Activated T-helper 2 cell treated with anti-CD3 and anti-CD28 coated beads, Interferon-gamma antibody, Interleukin-2, Interleukin-4, amounts not matched to agents 10 μg/mL and 5 μg/mL and 100 μg/mL, durations not matched to agents 14 hours and 24 hours and 36 hours (primary cell): ENCODE measurements around the gene ZNF649. TPM values are rescaled to one million over a fixed set of nuclear protein-coding genes. Genes with fewer than 3 reads are reported as not detected.
"Not testable (repeated sequence)": the region's sequence is repeated elsewhere in the genome, so short reads cannot be mapped to it uniquely, and the experiment has no call there.

Experiments
- DNase-seq: peaks from one replicate; pipeline ENCODE4 v3.0.0; 2021; ENCODE audit warnings: low spot score
- H3K27ac Mint-ChIP-seq: one replicate; pipeline ENCODE4 v1.8.0; 2021; ENCODE audit warnings: mixed read lengths
- H3K27me3 Mint-ChIP-seq: one replicate; pipeline ENCODE4 v1.8.0; 2021; ENCODE audit warnings: low read depth, mixed read lengths
- H3K36me3 Mint-ChIP-seq: one replicate; pipeline ENCODE4 v1.8.0; 2021; ENCODE audit warnings: low read depth, mixed read lengths
- H3K4me1 Mint-ChIP-seq: one replicate; pipeline ENCODE4 v1.8.0; 2021; ENCODE audit warnings: low read depth, mixed read lengths
- H3K4me3 Mint-ChIP-seq: one replicate; pipeline ENCODE4 v1.8.0; 2021; ENCODE audit warnings: low read depth, mild to moderate bottlenecking, moderate library complexity, mixed read lengths
- H3K9me3 Mint-ChIP-seq: one replicate; pipeline ENCODE4 v1.8.0; 2021; ENCODE audit warnings: mixed read lengths
- intact Hi-C: fragments of 100-400 bp; cut with micrococcal nuclease; formaldehyde crosslinking; loops from one replicate; pipeline ENCODE4 v1.15.1; 2023
- total RNA-seq: library from RNA; stranded (reverse); gene quantifications from 2 replicates; pipeline ENCODE4 v1.2.3, GENCODE V29; 2022

Gene ZNF649
- total RNA-seq, 1 donor from 2014 or later: 11.8 TPM

GRCh38 chr19:51915324-51915867, 10.6 kb upstream of the ZNF649 start:
- no peaks in the 10 kb centered on the region for H3K4me1 Mint-ChIP-seq
- H3K4me3 Mint-ChIP-seq: no peak overlapping the region
- no peak overlapping the region for H3K27ac Mint-ChIP-seq
- H3K9me3 Mint-ChIP-seq: peaks cover 66% of the 10 kb centered on the region
- intact Hi-C loops: no loop called here
- H3K27me3 Mint-ChIP-seq: no peaks in the 10 kb centered on the region
- no peak for DNase-seq
- H3K36me3 Mint-ChIP-seq: peaks cover 10% of the 10 kb centered on the region

- intact Hi-C loops: loop anchor here (10.0 kb wide), 2 partner anchors 117 to 287 kb away; partner anchors contain the start of genes PPP2R1A and ZNF614
- Mint-ChIP-seq H3K36me3 (peaks cover 34% of the 10 kb centered on the region), H3K9me3 (peaks cover 71% of the 10 kb centered on the region), H3K4me1 (peaks cover 12% of the 10 kb centered on the region)
- H3K27me3 Mint-ChIP-seq, DNase-seq, H3K27ac Mint-ChIP-seq, H3K4me3 Mint-ChIP-seq: not testable (repeated sequence)
Observed at GRCh38 chr19:51907981-51908380, 3.2 kb upstream of the ZNF649 start.

GRCh38 chr19:51906108-51906507, 1.3 kb upstream of the ZNF649 start:
- Mint-ChIP-seq H3K9me3 (peaks cover 76% of the 10 kb centered on the region), H3K36me3 (peaks cover 53% of the 10 kb centered on the region), H3K4me1 (peaks cover 13% of the 10 kb centered on the region)
- H3K4me3 Mint-ChIP-seq, DNase-seq, H3K27me3 Mint-ChIP-seq, H3K27ac Mint-ChIP-seq: not testable (repeated sequence)
- intact Hi-C loops: loop anchor here (10.0 kb wide), 2 partner anchors 119 to 289 kb away; partner anchors contain the start of genes PPP2R1A and ZNF614

- not testable (repeated sequence) for H3K27me3 Mint-ChIP-seq, H3K27ac Mint-ChIP-seq, H3K4me3 Mint-ChIP-seq, DNase-seq
- Mint-ChIP-seq H3K36me3 (peaks cover 58% of the 10 kb centered on the region), H3K4me1 (peaks cover 13% of the 10 kb centered on the region), H3K9me3 (peaks cover 79% of the 10 kb centered on the region)
- intact Hi-C loops: loop anchor here (1.0 to 10.0 kb wide), 4 partner anchors 22 to 289 kb away; partner anchors contain the start of genes PPP2R1A, ZNF350, ZNF613 and ZNF614
Observed at GRCh38 chr19:51905639-51906038, 822 bp upstream of the ZNF649 start.

- H3K4me1 Mint-ChIP-seq: peaks cover 13% of the 10 kb centered on the region
- intact Hi-C loops: loop anchor here (1.0 to 10.0 kb wide), 4 partner anchors 22 to 290 kb away; partner anchors contain the start of genes PPP2R1A, ZNF350, ZNF613 and ZNF614
- H3K36me3 Mint-ChIP-seq: peaks cover 62% of the 10 kb centered on the region
- peak overlapping the region; percentile 98 for H3K27ac Mint-ChIP-seq
- H3K4me3 Mint-ChIP-seq: peak overlapping the region; percentile 99
- DNase-seq: no peak
- H3K9me3 Mint-ChIP-seq: peaks cover 83% of the 10 kb centered on the region
- peaks cover 4% of the 10 kb centered on the region for H3K27me3 Mint-ChIP-seq
Observed at GRCh38 chr19:51905206-51905605, 389 bp upstream of the ZNF649 start.

GRCh38 chr19:51903192-51903591, 1.6 kb downstream of the ZNF649 start:
- Mint-ChIP-seq H3K4me3 (peak overlapping the region; percentile 58), H3K27ac (no peak overlapping the region), H3K9me3 (peaks cover 80% of the 10 kb centered on the region), H3K36me3 (peaks cover 82% of the 10 kb centered on the region), H3K27me3 (peaks cover 4% of the 10 kb centered on the region), H3K4me1 (peaks cover 13% of the 10 kb centered on the region)
- intact Hi-C loops: loop anchor here (10.0 kb wide), 2 partner anchors 122 to 292 kb away; partner anchors contain the start of genes PPP2R1A and ZNF614
- DNase-seq: no peak

GRCh38 chr19:51901860-51902259, 3.0 kb downstream of the ZNF649 start:
- H3K36me3 Mint-ChIP-seq: peaks cover 90% of the 10 kb centered on the region
- peaks cover 13% of the 10 kb centered on the region for H3K4me1 Mint-ChIP-seq
- DNase-seq: no peak
- no peak overlapping the region for H3K27ac Mint-ChIP-seq
- peaks cover 79% of the 10 kb centered on the region for H3K9me3 Mint-ChIP-seq
- intact Hi-C loops: loop anchor here (10.0 kb wide), 2 partner anchors 123 to 293 kb away; partner anchors contain the start of genes PPP2R1A and ZNF614
- H3K27me3 Mint-ChIP-seq: no peaks in the 10 kb centered on the region
- H3K4me3 Mint-ChIP-seq: no peak overlapping the region

GRCh38 chr19:51891193-51891747, 13.5 kb downstream of the ZNF649 start:
- H3K9me3 Mint-ChIP-seq: peaks cover 87% of the 10 kb centered on the region
- intact Hi-C loops: no loop called here

GRCh38 chr19:51889934-51890333, 14.9 kb downstream of the ZNF649 start:
- Mint-ChIP-seq H3K27me3 (no peaks in the 10 kb centered on the region), H3K9me3 (peaks cover 89% of the 10 kb centered on the region), H3K36me3 (peaks cover 90% of the 10 kb centered on the region), H3K4me3 (no peak overlapping the region), H3K4me1 (no peaks in the 10 kb centered on the region), H3K27ac (no peak overlapping the region)
- DNase-seq: no peak
- intact Hi-C loops: no loop called here

More at GRCh38 chr19:51891193-51891747, 13.5 kb downstream of the ZNF649 start:
- Mint-ChIP-seq H3K27me3 (no peaks in the 10 kb centered on the region), H3K4me1 (no peaks in the 10 kb centered on the region), H3K36me3 (peaks cover 96% of the 10 kb centered on the region), H3K27ac (no peak overlapping the region), H3K4me3 (no peak overlapping the region)
- DNase-seq: no peak

GRCh38 chr19:51887522-51888498, 17.0 kb downstream of the ZNF649 start, which contains the start of gene ZNF577:
Gene ZNF577 (minus strand): TSS chr19:51887951. CDS start chr19:51880382, 7,569 bp downstream.
- intact Hi-C loops: no loop called here

GRCh38 chr19:51884713-51885112, 20.1 kb downstream of the ZNF649 start:
- Mint-ChIP-seq H3K9me3 (peaks cover 85% of the 10 kb centered on the region), H3K27ac (no peak overlapping the region), H3K36me3 (peaks cover 70% of the 10 kb centered on the region), H3K4me1 (no peaks in the 10 kb centered on the region), H3K4me3 (no peak overlapping the region), H3K27me3 (no peaks in the 10 kb centered on the region)
- DNase-seq: no peak
- intact Hi-C loops: no loop called here

More at GRCh38 chr19:51887522-51888498, 17.0 kb downstream of the ZNF649 start, which contains the start of gene ZNF577:
- Mint-ChIP-seq H3K9me3 (peaks cover 86% of the 10 kb centered on the region), H3K36me3 (peaks cover 74% of the 10 kb centered on the region), H3K4me1 (no peaks in the 10 kb centered on the region), H3K4me3 (peak within 1 kb of the TSS; percentile 57), H3K27ac (no peak within 1 kb of the TSS), H3K27me3 (no peaks in the 10 kb centered on the region)
- DNase-seq: no peak

- Mint-ChIP-seq H3K4me3 (no peak overlapping the region), H3K27me3 (no peaks in the 10 kb centered on the region), H3K36me3 (peaks cover 70% of the 10 kb centered on the region), H3K9me3 (peaks cover 82% of the 10 kb centered on the region), H3K4me1 (no peaks in the 10 kb centered on the region), H3K27ac (no peak overlapping the region)
- no peak for DNase-seq
- intact Hi-C loops: no loop called here
Observed at GRCh38 chr19:51882518-51882917, 22.3 kb downstream of the ZNF649 start.
